ENCODE data around the gene VWA8. TPM values are rescaled to one million over a fixed set of nuclear protein-coding genes. Genes with fewer than 3 reads are reported as not detected.
A peak's percentile ranks its signal among the peaks of the same experiment; 100 is the strongest.

Gene VWA8
- total and polyA plus RNA-seq, 4 donors = 4.7 to 26.3 (median 11.9) TPM

GRCh38 chr13:41973247-41973741 lies 12.4 kb upstream of the VWA8 start:
- no peaks in the 10 kb centered on the region for H3K36me3 ChIP-seq (ENCODE audit: control insufficient read depth in 4 of 4, insufficient read depth in 4 of 4, low read length in 4 of 4)
- DNase-seq = peak in 1 of 3 donors; percentile 10
- 72 to 80% methylated on average over 7 of the region's 7 CpGs for WGBS, 2 donors
- TF ChIP-seq, protein P1, sequence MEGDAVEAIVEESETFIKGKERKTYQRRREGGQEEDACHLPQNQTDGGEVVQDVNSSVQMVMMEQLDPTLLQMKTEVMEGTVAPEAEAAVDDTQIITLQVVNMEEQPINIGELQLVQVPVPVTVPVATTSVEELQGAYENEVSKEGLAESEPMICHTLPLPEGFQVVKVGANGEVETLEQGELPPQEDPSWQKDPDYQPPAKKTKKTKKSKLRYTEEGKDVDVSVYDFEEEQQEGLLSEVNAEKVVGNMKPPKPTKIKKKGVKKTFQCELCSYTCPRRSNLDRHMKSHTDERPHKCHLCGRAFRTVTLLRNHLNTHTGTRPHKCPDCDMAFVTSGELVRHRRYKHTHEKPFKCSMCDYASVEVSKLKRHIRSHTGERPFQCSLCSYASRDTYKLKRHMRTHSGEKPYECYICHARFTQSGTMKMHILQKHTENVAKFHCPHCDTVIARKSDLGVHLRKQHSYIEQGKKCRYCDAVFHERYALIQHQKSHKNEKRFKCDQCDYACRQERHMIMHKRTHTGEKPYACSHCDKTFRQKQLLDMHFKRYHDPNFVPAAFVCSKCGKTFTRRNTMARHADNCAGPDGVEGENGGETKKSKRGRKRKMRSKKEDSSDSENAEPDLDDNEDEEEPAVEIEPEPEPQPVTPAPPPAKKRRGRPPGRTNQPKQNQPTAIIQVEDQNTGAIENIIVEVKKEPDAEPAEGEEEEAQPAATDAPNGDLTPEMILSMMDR (IDR thresholded peaks at IDR 0.05; ENCODE audit: control extremely low read depth, extremely low read depth) = no peak
- no peak overlapping the region for H3K9ac ChIP-seq (ENCODE audit: insufficient read depth in 1 of 2, low read length in 2 of 2)
- no peaks in the 10 kb centered on the region for H3K27me3 ChIP-seq (ENCODE audit: control insufficient read depth in 3 of 3, insufficient read depth in 3 of 3, low read length in 2 of 3)
- no peak overlapping the region for H3K27ac ChIP-seq (ENCODE audit: low read depth in 1 of 2, low read length in 1 of 2)
- no peaks in the 10 kb centered on the region for H3K4me1 ChIP-seq (ENCODE audit: control insufficient read depth in 5 of 5, insufficient read depth in 5 of 5, low read length in 5 of 5)
- H3K4me3 ChIP-seq = no peak overlapping the region
- H3K9me3 ChIP-seq (ENCODE audit: control insufficient read depth in 4 of 4, insufficient read depth in 3 of 4, low read length in 3 of 4) = no peaks in the 10 kb centered on the region
- ATAC-seq (ENCODE audit: insufficient read depth, low FRiP score) = no peak

GRCh38 chr13:41971848-41972247 lies 10.9 kb upstream of the VWA8 start:
- H3K9ac ChIP-seq (ENCODE audit: insufficient read depth in 1 of 2, low read length in 2 of 2) = no peak overlapping the region
- H3K9me3 ChIP-seq (ENCODE audit: control insufficient read depth in 4 of 4, insufficient read depth in 3 of 4, low read length in 3 of 4) = no peaks in the 10 kb centered on the region
- no peak overlapping the region for H3K4me3 ChIP-seq
- TF ChIP-seq, protein P1 (IDR thresholded peaks at IDR 0.05; ENCODE audit: control extremely low read depth, extremely low read depth) = no peak
- no peaks in the 10 kb centered on the region for H3K27me3 ChIP-seq (ENCODE audit: control insufficient read depth in 3 of 3, insufficient read depth in 3 of 3, low read length in 2 of 3)
- no peaks in the 10 kb centered on the region for H3K4me1 ChIP-seq (ENCODE audit: control insufficient read depth in 5 of 5, insufficient read depth in 5 of 5, low read length in 5 of 5)
- H3K27ac ChIP-seq (ENCODE audit: low read depth in 1 of 2, low read length in 1 of 2) = no peak overlapping the region
- ATAC-seq (ENCODE audit: insufficient read depth, low FRiP score) (no peak), DNase-seq (no peak)
- 79 to 83% methylated on average over 5 of the region's 5 CpGs for WGBS, 2 donors
- no peaks in the 10 kb centered on the region for H3K36me3 ChIP-seq (ENCODE audit: control insufficient read depth in 4 of 4, insufficient read depth in 4 of 4, low read length in 4 of 4)

DNA sequence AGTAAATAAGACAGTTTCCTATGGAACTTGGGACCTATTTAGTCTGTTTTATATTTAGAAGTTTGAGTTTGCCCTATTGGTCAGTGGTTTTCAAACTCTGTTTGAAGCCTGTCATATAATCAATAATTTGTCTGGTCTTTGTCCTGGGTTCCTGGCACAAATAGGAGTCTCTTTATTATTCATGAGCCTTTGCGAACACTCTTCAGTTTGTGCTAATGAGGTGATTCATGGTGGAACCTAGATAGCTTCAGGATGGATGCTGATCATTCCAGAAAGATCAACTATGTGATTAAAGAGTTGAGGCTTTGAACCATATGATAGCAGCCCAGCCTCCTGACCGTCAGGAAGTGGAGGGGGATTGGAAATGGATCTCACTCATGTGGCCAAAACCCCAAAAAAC lies 10.0 kb upstream of the VWA8 start:
- no peak overlapping the region for H3K4me3 ChIP-seq
- WGBS, 2 donors = 92 to 93% methylated on average over 2 of the region's 2 CpGs
- H3K4me1 ChIP-seq (ENCODE audit: control insufficient read depth in 5 of 5, insufficient read depth in 5 of 5, low read length in 5 of 5) = no peaks in the 10 kb centered on the region
- H3K27ac ChIP-seq (ENCODE audit: low read depth in 1 of 2, low read length in 1 of 2) = no peak overlapping the region
- TF ChIP-seq, protein P1 (IDR thresholded peaks at IDR 0.05; ENCODE audit: control extremely low read depth, extremely low read depth) = no peak
- H3K27me3 ChIP-seq (ENCODE audit: control insufficient read depth in 3 of 3, insufficient read depth in 3 of 3, low read length in 2 of 3) = no peaks in the 10 kb centered on the region
- H3K36me3 ChIP-seq (ENCODE audit: control insufficient read depth in 4 of 4, insufficient read depth in 4 of 4, low read length in 4 of 4) = no peaks in the 10 kb centered on the region
- ATAC-seq (ENCODE audit: insufficient read depth, low FRiP score) (no peak), DNase-seq (no peak)
- H3K9ac ChIP-seq (ENCODE audit: insufficient read depth in 1 of 2, low read length in 2 of 2) = no peak overlapping the region
- no peaks in the 10 kb centered on the region for H3K9me3 ChIP-seq (ENCODE audit: control insufficient read depth in 4 of 4, insufficient read depth in 3 of 4, low read length in 3 of 4)

DNA sequence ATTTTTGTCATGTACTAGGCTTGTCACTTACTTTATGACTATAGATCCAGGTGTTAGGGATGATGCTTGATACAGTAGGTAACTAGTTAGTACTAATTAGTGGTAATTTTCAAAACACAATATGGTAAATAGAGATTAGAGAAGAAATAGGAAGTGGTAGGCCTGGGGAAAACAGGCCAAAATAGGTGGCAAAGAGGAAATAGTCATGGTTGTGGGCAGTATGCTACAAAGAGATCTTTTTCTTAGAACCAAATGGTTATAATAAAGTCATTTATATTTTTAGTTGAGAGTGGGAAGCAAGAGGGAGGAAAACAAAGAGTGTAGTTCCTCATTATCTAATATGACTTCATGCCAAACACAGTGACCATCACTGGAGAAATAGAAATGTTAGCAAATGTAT lies 9.1 kb upstream of the VWA8 start:
- no peaks in the 10 kb centered on the region for H3K4me1 ChIP-seq (ENCODE audit: control insufficient read depth in 5 of 5, insufficient read depth in 5 of 5, low read length in 5 of 5)
- no peaks in the 10 kb centered on the region for H3K27me3 ChIP-seq (ENCODE audit: control insufficient read depth in 3 of 3, insufficient read depth in 3 of 3, low read length in 2 of 3)
- H3K4me3 ChIP-seq = no peak overlapping the region
- no peaks in the 10 kb centered on the region for H3K36me3 ChIP-seq (ENCODE audit: control insufficient read depth in 4 of 4, insufficient read depth in 4 of 4, low read length in 4 of 4)
- no peak for ATAC-seq (ENCODE audit: insufficient read depth, low FRiP score)
- no peak for DNase-seq
- H3K9me3 ChIP-seq (ENCODE audit: control insufficient read depth in 4 of 4, insufficient read depth in 3 of 4, low read length in 3 of 4) = no peaks in the 10 kb centered on the region
- no peak overlapping the region for H3K27ac ChIP-seq (ENCODE audit: low read depth in 1 of 2, low read length in 1 of 2)
- TF ChIP-seq, protein P1 (IDR thresholded peaks at IDR 0.05; ENCODE audit: control extremely low read depth, extremely low read depth) = no peak
- no peak overlapping the region for H3K9ac ChIP-seq (ENCODE audit: insufficient read depth in 1 of 2, low read length in 2 of 2)

All from lung (tissue), 12 donors.